Neural cell (in vitro differentiated cells): ENCODE measurements around the gene KRT35. TPM values are rescaled to one million over a fixed set of nuclear protein-coding genes. Genes with fewer than 3 reads are reported as not detected.

Experiments
- H2AFZ ChIP-seq: fragments of 200-600, 300-800 bp; sonication (generic), shearing (Covaris generic); 2 replicates; pipeline ENCODE4 v1.6.0; 2014; ENCODE audit warnings: low read depth, mild to moderate bottlenecking, antibody characterized with exemption, low read length, moderate library complexity
- H3F3A ChIP-seq: fragments of 200-600 bp; shearing (Covaris generic); 2 replicates; pipeline ENCODE4 v1.6.1; 2016; ENCODE audit warnings: mild to moderate bottlenecking, moderate library complexity, mixed read lengths, antibody characterized with exemption, low read length; ENCODE audit not compliant: insufficient read depth, poor library complexity, severe bottlenecking
- H3K27ac ChIP-seq: fragments of 200-600, 300-800 bp; sonication (generic), shearing (Covaris generic); 2 replicates; pipeline ENCODE4 v1.5.1; 2014; ENCODE audit warnings: mild to moderate bottlenecking, low read length, moderate library complexity
- H3K27me3 ChIP-seq: fragments of 300-800, 200-600 bp; sonication (generic), shearing (Covaris generic); 2 replicates; pipeline ENCODE4 v1.6.0; 2014; ENCODE audit warnings: mild to moderate bottlenecking, low read depth, low read length, moderate library complexity; ENCODE audit not compliant: insufficient read depth
- H3K36me3 ChIP-seq: fragments of 300-800, 200-600 bp; sonication (generic), shearing (Covaris generic); 2 replicates; pipeline ENCODE4 v1.5.1; 2014; ENCODE audit warnings: mild to moderate bottlenecking, antibody characterized with exemption, low read length, moderate library complexity; ENCODE audit not compliant: insufficient read depth
- H3K4me2 ChIP-seq: fragments of 300-800, 200-600 bp; sonication (generic), shearing (Covaris generic); 2 replicates; pipeline ENCODE4 v1.6.0; 2014; ENCODE audit warnings: mild to moderate bottlenecking, low read length
- H3K4me3 ChIP-seq: fragments of 300-800, 200-600 bp; sonication (generic), shearing (Covaris generic); 2 replicates; pipeline ENCODE4 v1.5.1; 2014; ENCODE audit warnings: mild to moderate bottlenecking, low read length, moderate library complexity
- H3K79me2 ChIP-seq: fragments of 200-600 bp; shearing (Covaris generic); replicated peaks from 2 replicates; pipeline ENCODE4 v1.6.0; 2014; ENCODE audit warnings: mild to moderate bottlenecking, low read length, moderate library complexity; ENCODE audit not compliant: insufficient read depth
- H3K9ac ChIP-seq: fragments of 300-800, 200-600 bp; sonication (generic), shearing (Covaris generic); 2 replicates; pipeline ENCODE4 v1.6.1; 2016; ENCODE audit warnings: mild to moderate bottlenecking, low read length, mixed read lengths
- H3K9me2 ChIP-seq: fragments of 200-600 bp; shearing (Covaris generic); 2 replicates; pipeline ENCODE4 v1.6.1; 2016; ENCODE audit warnings: mild to moderate bottlenecking, low read length, mixed read lengths; ENCODE audit not compliant: insufficient read depth
- H3K9me3 ChIP-seq: fragments of 200-600, 300-800 bp; sonication (generic), shearing (Covaris generic); 2 replicates; pipeline ENCODE4 v1.6.1; 2016; ENCODE audit warnings: mild to moderate bottlenecking, mixed run types, low read length, moderate library complexity, mixed read lengths
- H4K20me1 ChIP-seq: fragments of 200-600 bp; shearing (Covaris generic); 2 replicates; pipeline ENCODE4 v1.6.1; 2016; ENCODE audit warnings: mild to moderate bottlenecking, mixed run types; ENCODE audit not compliant: insufficient read depth
- CTCF ChIP-seq: fragments of 450-650 bp; IDR thresholded peaks from 2 replicates; pipeline ENCODE4 v1.5.1; 2014; ENCODE audit warnings: antibody characterized with exemption, mild to moderate bottlenecking, moderate library complexity; ENCODE audit not compliant: poor library complexity, severe bottlenecking
- EP300 ChIP-seq: fragments of 450-650 bp; conservative IDR thresholded peaks from 2 replicates; pipeline ENCODE4 v1.6.1; 2014; ENCODE audit warnings: antibody characterized with exemption, mild to moderate bottlenecking, moderate library complexity; ENCODE audit not compliant: poor library complexity, severe bottlenecking
- EZH2 ChIP-seq: fragments of 200-600, 300-800 bp; shearing (Covaris generic), sonication (generic); IDR thresholded peaks from 2 replicates; pipeline ENCODE4 v1.6.1; 2014; ENCODE audit warnings: antibody characterized with exemption, low read length, borderline replicate concordance, mild to moderate bottlenecking; ENCODE audit not compliant: insufficient read depth, poor library complexity, severe bottlenecking
- MXI1 ChIP-seq: fragments of 450-650 bp; conservative IDR thresholded peaks from 2 replicates; pipeline ENCODE4 v1.6.1; 2014; ENCODE audit warnings: antibody characterized with exemption, mild to moderate bottlenecking; ENCODE audit not compliant: poor library complexity, severe bottlenecking
- POLR2AphosphoS5 ChIP-seq: IDR thresholded peaks from 2 replicates; pipeline ENCODE4 v1.6.1; 2012
- RAD21 ChIP-seq: fragments of 450-650 bp; conservative IDR thresholded peaks from 2 replicates; pipeline ENCODE4 v1.6.1; 2014; ENCODE audit warnings: antibody characterized with exemption, mild to moderate bottlenecking, moderate library complexity
- REST ChIP-seq: IDR thresholded peaks from 2 replicates; pipeline ENCODE4 v1.6.1; 2012; ENCODE audit warnings: borderline replicate concordance
- SMC3 ChIP-seq: fragments of 450-650 bp; conservative IDR thresholded peaks from 2 replicates; pipeline ENCODE4 v1.6.1; 2014; ENCODE audit warnings: antibody characterized with exemption, mild to moderate bottlenecking, moderate library complexity; ENCODE audit not compliant: poor library complexity
- TAF1 ChIP-seq: IDR thresholded peaks from 2 replicates; pipeline ENCODE4 v1.6.1; 2012; ENCODE audit warnings: low read depth
- polyA minus RNA-seq: library from RNA; depleted of rRNA, polyadenylated mRNA; stranded (reverse); fragments of >200 nt; gene quantifications from 2 replicates; pipeline ENCODE4 v1.2.3, GENCODE V29; 2014
- polyA plus RNA-seq: library from polyadenylated mRNA; depleted of rRNA; stranded (reverse); fragments of >200 nt; gene quantifications from 2 replicates; pipeline ENCODE4 v1.2.3, GENCODE V29; 2014

The KRT35 gene
- not detected in 2 replicates for polyA plus RNA-seq
- not detected in 2 replicates for polyA minus RNA-seq

GRCh38 chr17:41481036-41481435 is at the start of gene KRT35:
Gene KRT35, minus strand, starts transcription at chr17:41481151. Its CDS starts 54 bp downstream, at chr17:41481097.
- Histone ChIP-seq H3K9me2 (no peaks in the 10 kb centered on the region), H3K79me2 (no peaks in the 10 kb centered on the region), H3K27me3 (no peaks in the 10 kb centered on the region), H2AFZ (no peak within 1 kb of the TSS), H4K20me1 (no peaks in the 10 kb centered on the region), H3F3A (no peaks in the 10 kb centered on the region), H3K4me3 (no peak within 1 kb of the TSS), H3K9ac (no peak within 1 kb of the TSS), H3K9me3 (no peaks in the 10 kb centered on the region), H3K36me3 (no peaks in the 10 kb centered on the region), H3K4me2 (no peak within 1 kb of the TSS), H3K27ac (no peak within 1 kb of the TSS)
- TF ChIP-seq POLR2AphosphoS5 (no peak), REST (no peak), EZH2 (no peak), CTCF (no peak), MXI1 (no peak), SMC3 (no peak), EP300 (no peak), RAD21 (no peak), TAF1 (no peak)

- Histone ChIP-seq H3K27ac (no peak overlapping the region), H3K4me3 (no peak overlapping the region), H3K79me2 (no peaks in the 10 kb centered on the region), H3K27me3 (peaks cover 28% of the 10 kb centered on the region), H3K4me2 (no peak overlapping the region), H4K20me1 (no peaks in the 10 kb centered on the region), H2AFZ (no peak overlapping the region), H3K36me3 (no peaks in the 10 kb centered on the region), H3K9me3 (no peaks in the 10 kb centered on the region), H3K9ac (no peak overlapping the region), H3K9me2 (no peaks in the 10 kb centered on the region), H3F3A (no peaks in the 10 kb centered on the region)
- no peak for TF ChIP-seq MXI1
- no peak for TF ChIP-seq POLR2AphosphoS5
- no peak for TF ChIP-seq CTCF
- TF ChIP-seq SMC3 = no peak
- no peak for TF ChIP-seq EZH2
- no peak for TF ChIP-seq EP300
- no peak for TF ChIP-seq REST
- no peak for TF ChIP-seq TAF1
These were observed 49.4 kb upstream of the KRT35 start for GRCh38 chr17:41530062-41531048.
